Measurements from ENCODE around the gene IVNS1ABP.
"Not testable (repeated sequence)": the region's sequence is repeated elsewhere in the genome, so short reads cannot be mapped to it uniquely, and the experiment has no call there.

The IVNS1ABP gene

DNA sequence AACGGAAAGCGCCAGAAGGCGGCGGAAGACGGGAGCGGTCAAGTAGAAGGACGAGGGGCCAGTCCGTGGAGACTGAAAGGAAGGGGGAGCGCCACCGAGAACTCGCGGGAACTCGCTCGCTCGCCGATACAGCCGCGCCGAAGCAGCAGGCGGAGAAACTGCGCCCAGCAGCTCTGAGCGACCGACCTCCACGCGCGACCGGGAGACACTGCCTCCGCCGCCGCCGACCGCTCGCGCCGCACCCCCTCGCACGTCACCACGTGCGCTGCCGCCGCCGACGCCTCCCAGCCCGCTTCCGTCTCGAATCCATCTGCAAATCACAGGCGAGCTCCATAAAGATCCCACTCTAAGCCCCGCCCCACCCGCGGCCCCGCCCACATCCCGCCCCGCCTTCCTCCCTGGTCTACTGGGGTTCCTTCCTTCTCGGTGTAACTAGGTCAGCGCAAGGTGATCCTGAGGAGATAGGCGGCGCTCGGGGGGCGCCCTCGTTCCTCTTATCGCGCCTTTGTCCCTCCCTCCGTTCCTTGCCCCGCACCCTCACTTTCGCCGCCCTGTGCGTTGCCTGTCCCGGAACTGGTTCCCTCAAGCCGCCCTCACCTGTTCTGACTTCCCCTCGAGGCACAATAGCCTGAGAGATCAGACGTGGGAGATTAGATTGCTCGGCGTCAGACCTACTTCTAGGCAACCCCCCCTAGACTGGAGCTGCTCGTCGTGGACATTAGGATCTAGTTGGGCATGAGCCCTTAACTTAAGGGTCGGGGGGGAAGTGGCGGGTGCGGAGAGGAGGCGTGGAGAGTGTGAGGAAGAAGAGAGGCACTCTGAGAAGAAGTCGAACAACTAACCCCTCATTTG, at the start of gene IVNS1ABP:
IVNS1ABP (minus strand) TSS at position 210 of the 852 bp plus-strand sequence. CDS start 7,750 bp downstream, outside the sequence.
- peak; percentile 95 for DNase-seq

GRCh38 chr1:185365951-185366350, 48.9 kb upstream of the IVNS1ABP start:
- no peak for DNase-seq

DNA sequence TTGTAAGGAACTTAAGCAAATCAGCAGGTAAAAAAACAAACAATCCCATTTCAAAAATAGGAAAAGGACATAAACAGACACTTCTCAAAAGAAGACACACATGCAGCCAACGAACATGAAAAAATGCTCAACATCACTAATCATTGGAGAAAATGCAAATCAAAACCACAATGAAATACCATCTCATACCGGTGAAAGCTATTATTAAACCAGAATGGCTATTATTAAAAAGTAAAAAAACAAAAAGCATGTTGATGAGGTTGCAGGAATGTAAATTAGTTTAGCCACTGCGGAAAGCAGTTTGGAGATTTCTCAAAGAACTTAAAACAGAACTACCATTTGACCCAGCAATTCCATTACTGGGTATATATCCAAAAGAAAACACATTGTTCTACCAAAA, 47.5 kb upstream of the IVNS1ABP start:
- not testable (repeated sequence) for DNase-seq

- no peak for DNase-seq
Measured at GRCh38 chr1:185363205-185363604, 46.2 kb upstream of the IVNS1ABP start.

DNA sequence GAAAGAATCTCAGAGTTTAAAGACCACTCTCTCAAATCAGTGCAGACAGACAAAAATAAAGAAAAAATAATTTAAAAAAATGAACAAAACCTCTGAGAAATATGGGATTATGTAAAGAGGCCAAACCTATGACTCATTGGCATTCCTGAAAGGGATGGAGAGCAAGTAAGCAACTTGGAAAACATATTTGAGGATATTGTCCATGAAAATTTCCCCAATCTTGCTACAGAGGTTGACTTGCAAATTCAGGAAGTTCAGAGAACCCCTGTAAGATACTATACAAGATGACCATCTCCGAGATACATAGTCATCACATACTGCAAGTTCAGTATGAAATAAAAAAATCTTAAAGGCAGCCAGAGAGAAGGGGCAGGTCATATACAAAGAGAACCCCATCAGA, 43.7 kb upstream of the IVNS1ABP start:
- DNase-seq: peak; percentile 77

DNA sequence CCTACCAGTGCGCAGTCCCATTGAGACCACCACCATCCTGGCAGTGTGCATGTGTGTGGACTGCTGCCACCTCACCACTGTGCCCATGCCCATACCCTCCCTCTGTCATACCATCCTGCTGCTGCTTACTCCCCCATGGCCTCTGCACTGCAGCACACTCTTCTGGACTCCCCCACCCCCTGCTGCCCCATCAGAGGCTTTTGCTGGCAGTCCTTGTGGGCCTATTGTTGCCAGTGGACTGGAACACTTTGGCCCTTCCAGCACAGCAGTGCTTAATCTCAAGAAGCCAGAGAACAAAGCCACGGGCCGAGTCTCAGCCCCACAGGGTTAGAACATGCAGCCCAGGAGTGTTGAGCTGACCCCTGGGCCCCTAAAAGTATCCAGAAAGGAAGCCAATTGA, 41.9 kb upstream of the IVNS1ABP start:
- no peak for DNase-seq

- DNase-seq: no peak
Measured at GRCh38 chr1:185355947-185356346, 38.9 kb upstream of the IVNS1ABP start.

GRCh38 chr1:185353124-185353523, 36.1 kb upstream of the IVNS1ABP start:
- no peak for DNase-seq

- DNase-seq: peak; percentile 67
Measured at GRCh38 chr1:185351734-185352466, 34.9 kb upstream of the IVNS1ABP start.

DNA sequence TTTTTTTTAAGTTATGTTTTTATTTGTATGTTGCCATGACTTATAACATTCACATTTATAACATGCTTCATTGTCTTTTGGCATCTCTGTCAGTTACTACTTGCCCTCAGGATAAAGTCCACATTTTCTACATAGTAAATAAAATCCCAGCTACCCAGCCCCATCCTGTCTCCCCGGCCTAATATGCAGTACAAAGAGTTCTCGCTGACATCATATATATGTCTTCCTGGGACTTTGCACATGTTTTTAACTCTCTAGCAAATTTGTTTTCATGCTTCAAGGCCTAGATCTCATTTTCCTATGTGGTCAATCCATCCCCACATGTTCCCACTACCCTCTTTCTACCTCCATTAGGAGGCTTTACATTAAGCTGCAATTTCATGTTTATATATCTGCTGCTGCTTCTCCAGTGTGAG, 33.0 kb upstream of the IVNS1ABP start:
- no peak for DNase-seq

- DNase-seq: no peak
Measured at GRCh38 chr1:185349556-185349955, 32.5 kb upstream of the IVNS1ABP start.

DNA sequence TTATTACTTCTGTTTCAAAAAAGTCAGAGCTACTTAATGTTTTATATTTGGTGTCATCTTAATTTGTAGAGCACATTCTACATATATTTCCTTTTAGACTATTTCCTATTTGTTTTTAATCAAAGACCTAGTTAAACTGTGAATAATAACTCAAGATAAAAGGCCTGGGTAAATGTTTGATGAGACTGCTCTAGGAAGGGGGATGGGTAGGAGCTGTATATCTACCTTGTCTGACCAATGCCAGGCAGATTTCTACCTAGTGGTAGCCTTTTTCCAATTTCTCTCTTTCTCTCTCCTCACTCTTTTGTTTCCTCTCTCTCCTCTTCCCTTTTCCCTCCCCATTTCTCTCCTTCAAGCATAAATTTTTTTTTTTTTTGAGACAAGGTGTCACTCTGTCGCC, 31.9 kb upstream of the IVNS1ABP start:
- DNase-seq: no peak

DNA sequence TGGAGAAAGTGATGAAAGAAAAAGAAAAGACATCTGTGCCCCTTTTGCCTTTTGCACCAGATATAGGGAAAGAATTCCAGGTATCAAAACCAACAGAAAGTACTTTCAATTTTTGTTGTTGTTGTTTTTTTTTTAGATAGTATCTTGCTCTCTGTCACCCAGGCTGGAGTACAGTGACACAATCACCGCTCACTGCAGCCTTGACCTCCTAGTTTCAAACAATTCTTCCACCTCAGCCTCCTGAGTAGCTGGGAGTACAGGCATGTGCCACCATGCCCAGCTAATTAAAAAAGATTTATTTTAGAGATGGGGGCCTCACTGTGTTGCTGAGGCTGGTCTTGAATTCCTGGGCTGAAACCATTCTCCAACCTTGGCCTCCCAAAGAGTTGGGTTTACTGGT, 31.3 kb upstream of the IVNS1ABP start:
- no peak for DNase-seq

- DNase-seq: no peak
Measured at GRCh38 chr1:185345913-185346720, 29.1 kb upstream of the IVNS1ABP start.

DNA sequence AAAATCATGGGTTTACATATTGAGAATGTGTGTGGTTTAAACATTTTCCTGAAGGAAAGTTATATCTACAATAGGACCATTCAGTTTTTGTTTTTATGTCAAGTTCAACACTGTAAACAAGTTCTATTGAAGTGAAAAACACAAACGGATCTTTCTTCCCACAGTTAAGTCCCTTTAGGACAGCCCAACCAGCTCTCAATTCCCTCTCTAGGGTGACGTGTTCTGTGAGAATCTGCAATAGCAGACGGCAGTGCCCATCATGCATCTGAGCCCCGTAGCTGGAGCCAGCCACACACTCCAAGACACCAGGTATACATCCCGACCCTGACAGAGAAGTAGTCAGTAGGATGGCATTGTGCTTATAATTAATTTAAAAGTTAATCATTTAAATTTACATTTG, 26.3 kb upstream of the IVNS1ABP start:
- no peak for DNase-seq

- no peak for DNase-seq
Measured at GRCh38 chr1:185342672-185343259, 25.7 kb upstream of the IVNS1ABP start.

DNA sequence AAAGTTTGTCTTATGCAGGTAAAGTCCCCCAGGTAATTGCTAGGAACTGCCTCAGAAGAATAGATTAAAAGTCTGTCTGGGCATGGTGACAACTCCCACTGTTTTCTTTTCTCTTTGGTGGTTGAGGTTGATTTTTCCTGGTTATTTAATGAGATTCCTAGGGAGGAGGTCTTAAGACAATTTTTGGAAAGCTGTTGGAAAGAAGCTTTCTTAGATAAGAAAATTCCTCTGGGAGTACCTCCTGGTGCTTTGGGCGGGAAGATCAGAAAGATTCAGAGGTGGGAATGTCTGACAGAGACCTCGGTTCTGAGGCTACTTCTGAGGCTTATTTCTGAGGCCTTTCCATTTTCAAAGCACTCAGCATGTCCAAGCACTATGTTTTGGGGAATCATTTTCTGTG, 25.0 kb upstream of the IVNS1ABP start:
- no peak for DNase-seq

DNA sequence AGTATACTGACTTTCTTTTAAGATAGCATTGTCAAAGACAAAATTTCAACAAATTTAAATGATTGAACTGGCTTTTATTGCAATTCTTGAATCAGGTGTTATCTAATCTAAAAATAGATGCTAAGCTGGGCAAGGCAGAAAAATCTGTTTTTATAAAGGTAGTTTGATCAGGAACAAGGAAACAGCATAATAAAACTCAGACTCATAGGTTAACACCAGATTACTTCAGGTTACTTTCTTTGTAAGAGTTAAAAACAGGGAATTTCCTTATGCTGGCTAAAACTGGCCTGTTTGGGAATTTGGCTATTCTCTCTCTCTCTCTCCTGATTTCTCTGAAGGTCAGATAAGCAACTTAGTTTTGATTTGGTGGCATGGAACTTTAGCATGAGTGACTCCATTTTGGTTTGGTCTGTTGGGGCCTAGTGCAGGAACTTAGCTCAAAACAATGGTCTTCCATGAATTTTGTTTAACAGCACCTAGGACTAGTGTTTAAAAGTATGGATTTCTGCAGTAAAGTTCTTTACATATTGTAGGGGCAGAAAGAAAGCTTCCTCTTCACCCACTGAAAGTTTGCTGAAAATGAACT, 24.2 kb upstream of the IVNS1ABP start:
- no peak for DNase-seq

DNA sequence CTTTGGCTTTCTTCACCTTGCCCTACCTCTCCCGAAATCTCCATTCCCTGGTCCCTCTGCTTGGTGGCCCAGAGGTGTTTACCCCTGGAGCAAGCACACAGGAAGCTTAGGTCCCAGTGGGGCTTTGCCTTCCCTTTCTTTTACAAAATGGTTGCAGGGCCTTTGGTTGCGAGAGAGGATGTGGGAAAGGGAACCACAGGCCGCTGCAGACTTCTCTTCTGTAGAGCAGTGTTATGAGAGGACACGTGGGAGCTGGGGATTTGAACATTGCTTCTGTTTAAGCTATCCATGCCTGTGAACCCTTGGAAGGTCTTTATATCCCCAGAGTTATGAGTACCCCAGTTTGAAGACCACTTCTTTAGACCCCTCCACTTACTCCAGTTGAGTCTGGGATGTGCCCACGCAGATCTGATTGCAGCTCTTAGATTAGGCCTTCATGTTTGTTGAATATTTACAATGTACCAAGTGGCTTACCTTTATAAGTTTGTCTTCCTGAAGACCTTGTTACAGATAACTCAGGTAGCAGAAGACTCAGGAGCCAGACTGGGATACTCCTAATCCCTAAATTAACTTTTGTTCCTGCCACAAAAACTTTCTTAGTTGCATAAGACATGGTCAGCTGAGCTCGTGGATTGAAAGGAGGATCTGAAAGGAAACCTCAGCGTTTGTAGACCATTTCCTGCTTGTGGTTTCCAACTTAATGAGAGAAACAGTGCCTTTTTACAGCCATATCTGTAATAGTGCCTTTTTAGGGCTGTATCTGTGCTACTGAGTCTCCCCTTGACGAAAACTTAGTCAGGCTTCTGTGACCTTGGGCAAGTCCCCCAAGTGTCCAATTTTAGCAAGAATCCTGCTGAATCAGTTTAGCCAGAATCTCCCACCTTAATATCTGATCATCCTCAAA, 21.9 kb upstream of the IVNS1ABP start:
- DNase-seq: no peak

- DNase-seq: no peak
Measured at GRCh38 chr1:185337246-185337645, 20.2 kb upstream of the IVNS1ABP start.

GRCh38 chr1:185334182-185334581, 17.1 kb upstream of the IVNS1ABP start:
- no peak for DNase-seq

All from fibroblast of skin of right biceps (primary cell).